HT-29 (cell line): ENCODE data around the gene PRSS21. TPM values are rescaled to one million over a fixed set of nuclear protein-coding genes. Genes with fewer than 3 reads are reported as not detected.

Source experiments
- DNase-seq: peaks from one replicate; pipeline ENCODE4 v3.0.0-alpha.2; 2015; ENCODE audit warnings: low spot score
- total RNA-seq: library from RNA; depleted of rRNA; stranded (reverse); fragments of >200 nt; shearing (Covaris generic); gene quantifications from 2 replicates; pipeline ENCODE4 v1.2.3, GENCODE V29; 2014; rRNA removed

PRSS21 gene, protein sequence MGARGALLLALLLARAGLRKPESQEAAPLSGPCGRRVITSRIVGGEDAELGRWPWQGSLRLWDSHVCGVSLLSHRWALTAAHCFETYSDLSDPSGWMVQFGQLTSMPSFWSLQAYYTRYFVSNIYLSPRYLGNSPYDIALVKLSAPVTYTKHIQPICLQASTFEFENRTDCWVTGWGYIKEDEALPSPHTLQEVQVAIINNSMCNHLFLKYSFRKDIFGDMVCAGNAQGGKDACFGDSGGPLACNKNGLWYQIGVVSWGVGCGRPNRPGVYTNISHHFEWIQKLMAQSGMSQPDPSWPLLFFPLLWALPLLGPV
- not detected in 2 replicates for total RNA-seq

DNA sequence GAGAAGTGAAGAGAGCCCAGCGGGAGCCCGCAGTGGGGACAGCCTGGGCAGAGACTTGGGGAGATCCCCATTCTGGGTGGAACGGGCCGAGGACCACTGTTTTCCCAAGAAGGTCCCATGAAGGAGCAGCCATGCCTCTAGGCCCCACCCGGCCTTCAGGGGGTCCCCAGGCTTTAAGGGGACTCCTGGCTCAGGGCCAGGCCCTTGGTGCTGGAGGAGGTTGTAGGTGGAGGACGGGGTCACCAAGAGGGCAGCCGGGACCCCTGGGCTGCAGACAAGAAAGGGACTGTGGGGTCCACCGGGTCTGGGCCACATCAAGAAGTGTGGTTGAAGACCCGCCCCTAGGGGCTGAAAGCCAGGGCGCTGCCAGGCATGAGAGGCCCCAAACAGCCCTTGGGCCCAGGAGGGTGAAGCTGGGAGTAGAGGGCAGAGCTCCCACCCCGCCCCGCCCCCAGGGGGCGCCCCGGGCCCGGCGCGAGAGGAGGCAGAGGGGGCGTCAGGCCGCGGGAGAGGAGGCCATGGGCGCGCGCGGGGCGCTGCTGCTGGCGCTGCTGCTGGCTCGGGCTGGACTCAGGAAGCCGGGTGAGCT, at the start of gene PRSS21:
TSS of gene PRSS21 (plus strand) at position 487 of the 589 bp plus-strand sequence. CDS start at position 519, 32 bp downstream.
- no peak for DNase-seq

GRCh38 chr16:2767891-2768290, 49.1 kb upstream of the PRSS21 start:
- no peak for DNase-seq

DNA sequence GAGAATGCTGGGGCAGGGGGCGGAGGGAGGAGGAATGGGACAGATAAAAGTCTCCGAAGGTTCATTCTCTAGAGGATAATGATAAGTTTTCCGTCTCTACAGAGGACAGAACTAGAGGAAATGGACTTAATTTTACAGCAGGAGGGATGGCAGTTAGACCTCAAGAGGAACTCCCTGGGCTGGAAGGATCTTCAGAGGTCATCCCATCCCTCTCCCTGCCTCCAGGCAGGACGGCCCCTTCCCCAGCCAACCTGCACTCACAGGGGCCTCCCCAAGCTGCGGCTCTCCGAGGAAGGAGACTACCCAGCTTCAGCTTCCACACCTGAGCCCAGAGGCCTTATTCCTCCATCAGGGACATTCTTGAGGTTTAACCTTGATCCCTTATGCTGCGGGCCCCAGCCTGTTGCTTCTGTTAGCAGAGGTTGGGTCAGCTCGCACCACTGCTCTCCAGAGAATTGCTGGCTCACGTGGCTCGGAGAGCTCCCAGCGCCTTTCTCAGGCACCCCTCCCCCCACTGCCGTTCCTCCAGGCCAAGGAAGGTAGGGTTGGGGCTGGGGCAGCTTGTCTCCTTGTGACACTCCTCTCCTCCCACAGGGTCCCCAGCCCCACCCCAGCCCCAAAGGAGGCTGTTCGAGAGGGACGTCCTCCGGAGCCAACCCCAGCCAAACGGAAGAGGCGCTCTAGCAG, 48.5 kb upstream of the PRSS21 start:
- DNase-seq: no peak

DNA sequence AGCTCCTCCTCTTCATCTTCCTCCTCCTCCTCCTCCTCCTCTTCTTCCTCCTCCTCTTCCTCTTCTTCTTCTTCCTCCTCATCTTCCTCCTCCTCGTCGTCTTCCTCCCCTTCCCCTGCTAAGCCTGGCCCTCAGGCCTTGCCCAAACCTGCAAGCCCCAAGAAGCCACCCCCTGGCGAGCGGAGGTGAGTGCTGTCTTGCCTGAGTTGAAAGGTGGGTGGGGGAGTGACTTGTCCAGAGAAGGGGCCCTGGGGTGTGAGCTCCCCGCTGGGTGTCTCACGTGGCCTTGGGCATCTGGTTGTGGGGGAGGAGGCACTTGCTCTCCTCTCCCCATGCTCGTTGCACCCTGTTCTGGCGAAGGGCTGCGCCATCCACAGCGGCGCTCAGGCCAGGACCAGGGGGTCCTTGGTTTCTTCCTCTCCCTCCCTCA, 47.9 kb upstream of the PRSS21 start:
- DNase-seq: no peak

- DNase-seq: no peak
These were observed 47.4 kb upstream of the PRSS21 start for GRCh38 chr16:2769675-2770056.

DNA sequence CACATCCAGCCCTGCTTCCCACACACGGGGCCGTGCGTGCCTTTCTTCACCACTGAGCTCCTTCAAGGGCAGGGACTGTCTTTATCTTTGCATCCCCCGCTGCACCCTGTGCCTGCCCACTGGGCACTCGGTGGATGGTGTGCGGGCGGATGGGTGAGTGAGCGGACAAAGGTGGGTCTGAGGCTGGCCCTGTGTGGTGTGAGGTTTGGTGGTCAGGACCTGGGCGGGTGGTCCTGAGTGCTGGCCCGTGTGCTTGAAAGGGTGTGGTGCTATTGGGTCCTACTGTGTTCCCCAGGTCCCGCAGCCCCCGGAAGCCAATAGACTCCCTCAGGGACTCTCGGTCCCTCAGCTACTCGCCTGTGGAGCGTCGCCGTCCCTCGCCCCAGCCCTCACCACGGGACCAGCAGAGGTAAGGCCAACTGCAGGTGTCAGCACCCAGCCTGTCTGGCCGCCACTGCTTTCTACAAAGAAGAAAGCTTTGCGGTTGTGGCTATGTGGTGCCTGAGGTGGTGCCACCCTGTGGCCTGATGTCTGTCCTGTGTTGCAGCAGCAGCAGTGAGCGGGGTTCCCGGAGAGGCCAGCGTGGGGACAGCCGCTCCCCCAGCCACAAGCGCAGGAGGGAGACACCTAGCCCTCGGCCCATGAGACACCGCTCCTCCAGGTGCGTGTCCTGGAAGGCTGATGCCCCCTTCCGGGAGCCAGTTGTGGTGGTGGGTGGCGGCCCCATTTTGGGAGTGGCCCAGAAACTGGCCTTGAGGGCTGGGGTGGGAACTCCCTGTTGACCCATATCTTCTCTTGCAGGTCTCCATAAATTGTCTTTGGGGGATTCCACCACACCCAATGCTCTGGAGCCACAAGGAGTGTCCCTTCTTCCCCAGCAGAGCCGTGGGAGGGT, 46.7 kb upstream of the PRSS21 start:
- DNase-seq: no peak

DNA sequence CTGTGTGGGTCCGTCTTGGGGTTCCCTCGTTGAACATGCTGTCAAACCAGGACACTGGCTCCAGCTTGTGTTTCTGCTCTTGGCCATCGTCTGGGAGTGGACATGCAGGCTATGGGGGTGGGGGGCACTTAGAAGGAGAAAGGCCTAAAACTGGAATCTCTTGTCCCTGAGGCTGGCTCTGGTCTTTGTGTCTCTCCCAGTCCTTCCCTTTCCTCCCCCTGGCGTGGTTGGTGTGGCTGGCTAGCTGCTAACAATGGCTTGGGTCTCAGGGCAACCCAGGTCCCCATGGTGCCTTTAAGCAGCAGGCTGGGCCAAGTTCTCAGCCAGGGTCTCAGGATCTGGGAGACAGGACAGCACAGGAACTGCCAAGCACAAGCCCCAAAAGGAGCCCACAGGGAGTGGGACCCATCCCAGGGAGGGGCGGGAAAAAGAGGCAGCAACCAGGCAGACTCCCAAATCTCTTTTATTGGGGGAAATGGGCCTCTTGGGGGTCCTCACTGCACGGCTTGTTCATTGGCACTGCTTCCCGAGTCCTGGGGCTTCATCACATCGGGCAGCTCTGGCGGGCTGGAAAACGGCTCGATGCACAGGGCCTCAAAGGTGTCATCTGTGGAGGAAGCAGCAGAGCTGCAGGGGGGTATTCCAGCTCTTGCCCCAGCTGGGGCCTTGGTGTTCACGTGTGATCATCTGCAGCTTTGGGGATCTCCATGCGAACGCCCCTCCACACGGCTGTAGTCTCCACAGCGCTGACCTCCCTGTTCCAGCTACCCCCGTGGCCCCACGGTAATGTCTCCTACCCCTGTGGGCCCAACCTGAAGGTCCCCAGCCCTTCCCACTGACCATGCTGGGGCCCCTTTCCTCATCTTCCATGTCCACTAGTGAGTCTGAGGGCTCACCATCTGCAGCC, 45.3 kb upstream of the PRSS21 start:
- no peak for DNase-seq

GRCh38 chr16:2773188-2773968, 43.7 kb upstream of the PRSS21 start:
- no peak for DNase-seq

- DNase-seq: no peak
These were observed 42.7 kb upstream of the PRSS21 start for GRCh38 chr16:2774161-2774891.

- no peak for DNase-seq
These were observed 41.8 kb upstream of the PRSS21 start for GRCh38 chr16:2775131-2775716.

DNA sequence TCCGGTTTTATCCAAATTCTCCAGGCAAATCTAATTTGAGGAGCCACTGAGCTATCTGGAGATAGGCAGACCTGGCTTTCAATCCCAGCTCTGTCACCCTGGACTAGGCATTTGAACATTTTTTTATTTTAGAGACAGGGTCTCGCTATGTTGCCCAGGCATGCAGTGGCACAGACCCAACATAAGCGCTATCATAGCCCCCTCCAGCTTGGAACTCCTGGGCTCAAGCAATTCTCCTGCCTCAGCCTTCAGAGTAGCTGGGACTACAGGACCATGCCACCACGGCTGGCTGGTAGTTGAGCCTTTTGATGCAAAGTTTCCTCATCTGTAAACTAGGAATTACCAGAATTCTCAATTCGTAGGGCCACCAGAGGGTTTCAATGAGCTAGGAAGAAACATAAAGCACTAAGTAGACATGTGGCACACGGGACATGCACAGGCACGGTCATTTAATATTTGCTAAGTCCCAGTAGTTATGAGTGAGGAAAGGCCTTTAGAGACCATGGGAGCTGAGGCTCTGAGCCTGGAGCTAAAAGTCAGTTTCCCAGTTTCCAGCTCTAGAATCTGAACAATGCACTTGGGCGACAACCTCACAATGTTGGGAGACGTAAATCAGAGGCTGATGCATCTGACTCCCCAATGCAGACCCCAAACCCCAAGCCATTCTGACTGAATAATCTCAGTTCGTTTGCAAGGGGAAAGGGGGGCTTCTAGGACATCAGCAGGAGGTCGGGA, 41.1 kb upstream of the PRSS21 start:
- no peak for DNase-seq

- no peak for DNase-seq
These were observed 40.4 kb upstream of the PRSS21 start for GRCh38 chr16:2776500-2777139.

GRCh38 chr16:2777231-2777902, 39.7 kb upstream of the PRSS21 start, which contains the start of gene ELOB:
Gene ELOB (minus strand): TSS chr16:2777280. CDS start chr16:2777239, 41 bp downstream.
- DNase-seq: peak; percentile 86

- DNase-seq: peak; percentile 37
These were observed 39.0 kb upstream of the PRSS21 start for GRCh38 chr16:2777903-2778629.

DNA sequence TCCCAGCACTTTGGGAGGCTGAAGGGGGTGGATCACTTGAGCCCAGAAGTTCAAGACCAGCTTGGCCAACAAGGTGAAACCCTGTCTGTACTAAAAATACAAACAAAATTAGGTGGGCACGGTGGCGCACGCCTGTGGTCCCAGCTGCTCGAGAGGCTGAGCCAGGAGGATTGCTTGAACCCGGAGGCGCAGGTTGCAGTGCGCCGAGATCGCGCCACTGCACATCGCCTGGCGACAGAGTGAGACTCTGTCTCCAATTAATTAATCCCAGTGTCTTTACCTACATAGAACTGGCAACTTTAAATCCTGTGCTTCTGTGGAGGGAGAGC, 38.4 kb upstream of the PRSS21 start:
- DNase-seq: no peak
